ENCODE measurements around the gene FFAR2. TPM values are rescaled to one million over a fixed set of nuclear protein-coding genes. Genes with fewer than 3 reads are reported as not detected.

Gene FFAR2
- total and polyA plus RNA-seq, 2 donors (not counting 3 experiments of a cell fraction or from before 2014, with no cell fraction given) = not detected

DNA sequence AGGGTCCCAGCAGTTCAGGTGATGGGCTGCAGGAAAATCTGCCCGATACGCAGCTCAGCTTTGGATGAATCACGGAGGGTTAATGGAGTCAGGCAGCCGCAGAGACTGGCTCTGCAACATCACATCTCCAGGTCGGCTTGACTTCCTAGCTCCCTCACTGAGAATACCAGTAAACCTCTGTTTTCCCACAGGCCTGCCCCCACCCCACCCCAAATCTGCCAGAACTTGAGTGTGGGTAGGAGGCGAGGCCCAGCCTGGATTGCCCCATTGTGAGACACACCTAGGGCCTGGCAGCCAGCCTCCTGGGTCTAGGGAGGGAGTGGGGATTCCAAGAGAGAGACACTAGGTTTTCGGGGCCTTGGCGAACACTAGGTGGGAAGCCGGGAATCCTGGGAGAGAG, 45.9 kb downstream of the FFAR2 start:
- FAIRE-seq (no peak), DNase-seq (ENCODE audit: low read depth, low spot score) (no peak)
- intact Hi-C loops (cut with micrococcal nuclease) = no loop called here
- no peaks in the 10 kb centered on the region for H3K4me1 ChIP-seq (ENCODE audit: control insufficient read depth, extremely low read depth, insufficient read depth, low read length)
- dilution Hi-C loops (cut with MboI; ENCODE audit: extremely low pct_ligation_motif_present, low sequenced_read_pairs) = no loop called here
- H3K79me2 ChIP-seq (ENCODE audit: control insufficient read depth, insufficient read depth, low read length) = no peaks in the 10 kb centered on the region
- H2AFZ ChIP-seq (ENCODE audit: low read depth, low read length) = no peak overlapping the region
- no peaks in the 10 kb centered on the region for H3K9me1 ChIP-seq (replicated peaks; ENCODE audit: control insufficient read depth, extremely low read depth, insufficient read depth, low read length)
- H3K9ac ChIP-seq (replicated peaks; ENCODE audit: extremely low read depth, insufficient read depth, low read length) = no peak overlapping the region
- ChIA-PET POLR2A (no interaction called here), CTCF (interaction anchor here (2.8 to 3.2 kb wide), 2 partner anchors 11 to 141 kb away, joined by 19 to 29 read pairs; no protein-coding TSS in a partner anchor)
- H3K27me3 ChIP-seq (ENCODE audit: control insufficient read depth in 2 of 2, insufficient read depth in 2 of 2, low read length in 2 of 2) = no peaks in the 10 kb centered on the region
- H4K20me1 ChIP-seq (replicated peaks; ENCODE audit: control insufficient read depth, extremely low read depth, insufficient read depth, low read length) = no peaks in the 10 kb centered on the region
- H3K4me3 ChIP-seq (replicated peaks in 1 of 3; ENCODE audit: insufficient read depth in 1 of 3, low read depth in 1 of 3, low read length in 3 of 3) = no peak overlapping the region
- no peak overlapping the region for H3K4me2 ChIP-seq (ENCODE audit: insufficient read depth, low read length)
- no peaks in the 10 kb centered on the region for H3K9me3 ChIP-seq (replicated peaks; ENCODE audit: control insufficient read depth, insufficient read depth, low read length)
- no peaks in the 10 kb centered on the region for H3K36me3 ChIP-seq (ENCODE audit: control insufficient read depth in 2 of 2, extremely low read depth in 1 of 2, insufficient read depth in 2 of 2, low read length in 2 of 2)
- H3K27ac ChIP-seq (ENCODE audit: insufficient read depth, low read depth, low read length) = no peak overlapping the region
- no peak for TF ChIP-seq JUN (IDR thresholded peaks at IDR 0.05; ENCODE audit: borderline replicate concordance, insufficient read depth, insufficient read length, low read depth)
- TF ChIP-seq POLR2AphosphoS5 (IDR thresholded peaks at IDR 0.05; ENCODE audit: insufficient read depth, low read depth, low read length) = no peak
- TF ChIP-seq FOS (IDR thresholded peaks at IDR 0.05; ENCODE audit: borderline replicate concordance, insufficient read depth, low read length) = no peak
- no peak for TF ChIP-seq GATA2 (IDR thresholded peaks at IDR 0.05; ENCODE audit: insufficient read depth, insufficient read length, low read depth, low read length)
- TF ChIP-seq, protein P1, sequence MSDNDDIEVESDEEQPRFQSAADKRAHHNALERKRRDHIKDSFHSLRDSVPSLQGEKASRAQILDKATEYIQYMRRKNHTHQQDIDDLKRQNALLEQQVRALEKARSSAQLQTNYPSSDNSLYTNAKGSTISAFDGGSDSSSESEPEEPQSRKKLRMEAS (IDR thresholded peaks at IDR 0.05; ENCODE audit: insufficient read depth, insufficient read length) = no peak
- TF ChIP-seq EZH2 (IDR thresholded peaks at IDR 0.05; ENCODE audit: borderline replicate concordance, low read depth, low read length, severe bottlenecking) = no peak
- no peak for TF ChIP-seq POLR2A (IDR thresholded peaks at IDR 0.05; ENCODE audit: low read depth, low read length)
- TF ChIP-seq, protein P2, sequence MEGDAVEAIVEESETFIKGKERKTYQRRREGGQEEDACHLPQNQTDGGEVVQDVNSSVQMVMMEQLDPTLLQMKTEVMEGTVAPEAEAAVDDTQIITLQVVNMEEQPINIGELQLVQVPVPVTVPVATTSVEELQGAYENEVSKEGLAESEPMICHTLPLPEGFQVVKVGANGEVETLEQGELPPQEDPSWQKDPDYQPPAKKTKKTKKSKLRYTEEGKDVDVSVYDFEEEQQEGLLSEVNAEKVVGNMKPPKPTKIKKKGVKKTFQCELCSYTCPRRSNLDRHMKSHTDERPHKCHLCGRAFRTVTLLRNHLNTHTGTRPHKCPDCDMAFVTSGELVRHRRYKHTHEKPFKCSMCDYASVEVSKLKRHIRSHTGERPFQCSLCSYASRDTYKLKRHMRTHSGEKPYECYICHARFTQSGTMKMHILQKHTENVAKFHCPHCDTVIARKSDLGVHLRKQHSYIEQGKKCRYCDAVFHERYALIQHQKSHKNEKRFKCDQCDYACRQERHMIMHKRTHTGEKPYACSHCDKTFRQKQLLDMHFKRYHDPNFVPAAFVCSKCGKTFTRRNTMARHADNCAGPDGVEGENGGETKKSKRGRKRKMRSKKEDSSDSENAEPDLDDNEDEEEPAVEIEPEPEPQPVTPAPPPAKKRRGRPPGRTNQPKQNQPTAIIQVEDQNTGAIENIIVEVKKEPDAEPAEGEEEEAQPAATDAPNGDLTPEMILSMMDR (IDR thresholded peaks at IDR 0.05; ENCODE audit: extremely low read depth in 1 of 2, insufficient read depth in 1 of 2, low read depth in 1 of 2, low read length in 2 of 2) = no peak
- no peak for TF ChIP-seq MYC (IDR thresholded peaks at IDR 0.05; ENCODE audit: low read depth, low read length)
- BruUV-seq (replicated peaks) = no TSS peak
